GM12865 (cell line): ENCODE results near the gene PRKCE.
"Not testable (repeated sequence)": the region's sequence is repeated elsewhere in the genome, so short reads cannot be mapped to it uniquely, and the experiment has no call there.

Experiments used
- DNase-seq: peaks from one replicate; pipeline ENCODE4 v3.0.0; 2010; ENCODE audit warnings: low read depth
- H3K4me3 ChIP-seq: 2 replicates; pipeline ENCODE4 v1.5.1; 2011; ENCODE audit warnings: mild to moderate bottlenecking, low read depth, low read length, control low read depth
- CTCF ChIP-seq: IDR thresholded peaks from 2 replicates; pipeline ENCODE4 v1.5.1; 2011; ENCODE audit warnings: low read length, control low read depth, low read depth, inconsistent platforms; ENCODE audit not compliant: insufficient read depth; ENCODE audit errors: missing control alignments

The PRKCE gene

GRCh38 chr2:45852450-45853150 is 201.1 kb downstream of the PRKCE start:
- peak; percentile 44 for DNase-seq
- no peak overlapping the region for H3K4me3 ChIP-seq
- TF ChIP-seq CTCF, result no peak

GRCh38 chr2:45855374-45855773 is 203.9 kb downstream of the PRKCE start:
- TF ChIP-seq CTCF, result no peak
- DNase-seq, result no peak
- no peak overlapping the region for H3K4me3 ChIP-seq

GRCh38 chr2:45856391-45857274 is 205.2 kb downstream of the PRKCE start:
- H3K4me3 ChIP-seq, result no peak overlapping the region
- no peak for DNase-seq
- TF ChIP-seq CTCF, result no peak

- TF ChIP-seq CTCF, result no peak
- H3K4me3 ChIP-seq, result no peak overlapping the region
- no peak for DNase-seq
Measured at GRCh38 chr2:45857275-45857609, 205.8 kb downstream of the PRKCE start.

- H3K4me3 ChIP-seq, result no peak overlapping the region
- TF ChIP-seq CTCF, result no peak
- DNase-seq, result no peak
Measured at GRCh38 chr2:45857867-45858520, 206.5 kb downstream of the PRKCE start.

- DNase-seq, H3K4me3 ChIP-seq: not testable (repeated sequence)
Measured at GRCh38 chr2:45858872-45859271, 207.4 kb downstream of the PRKCE start.

- TF ChIP-seq CTCF, result no peak
- no peak for DNase-seq
- no peak overlapping the region for H3K4me3 ChIP-seq
Measured at GRCh38 chr2:45859682-45860081, 208.2 kb downstream of the PRKCE start.
